ENCODE measurements around the gene PCDHGA4. TPM values are rescaled to one million over a fixed set of nuclear protein-coding genes. Genes with fewer than 3 reads are reported as not detected.
"Not testable (repeated sequence)": the region's sequence is repeated elsewhere in the genome, so short reads cannot be mapped to it uniquely, and the experiment has no call there.

The PCDHGA4 gene
- total RNA-seq, 1 experiment from 2014 or later = 0.07 TPM

DNA sequence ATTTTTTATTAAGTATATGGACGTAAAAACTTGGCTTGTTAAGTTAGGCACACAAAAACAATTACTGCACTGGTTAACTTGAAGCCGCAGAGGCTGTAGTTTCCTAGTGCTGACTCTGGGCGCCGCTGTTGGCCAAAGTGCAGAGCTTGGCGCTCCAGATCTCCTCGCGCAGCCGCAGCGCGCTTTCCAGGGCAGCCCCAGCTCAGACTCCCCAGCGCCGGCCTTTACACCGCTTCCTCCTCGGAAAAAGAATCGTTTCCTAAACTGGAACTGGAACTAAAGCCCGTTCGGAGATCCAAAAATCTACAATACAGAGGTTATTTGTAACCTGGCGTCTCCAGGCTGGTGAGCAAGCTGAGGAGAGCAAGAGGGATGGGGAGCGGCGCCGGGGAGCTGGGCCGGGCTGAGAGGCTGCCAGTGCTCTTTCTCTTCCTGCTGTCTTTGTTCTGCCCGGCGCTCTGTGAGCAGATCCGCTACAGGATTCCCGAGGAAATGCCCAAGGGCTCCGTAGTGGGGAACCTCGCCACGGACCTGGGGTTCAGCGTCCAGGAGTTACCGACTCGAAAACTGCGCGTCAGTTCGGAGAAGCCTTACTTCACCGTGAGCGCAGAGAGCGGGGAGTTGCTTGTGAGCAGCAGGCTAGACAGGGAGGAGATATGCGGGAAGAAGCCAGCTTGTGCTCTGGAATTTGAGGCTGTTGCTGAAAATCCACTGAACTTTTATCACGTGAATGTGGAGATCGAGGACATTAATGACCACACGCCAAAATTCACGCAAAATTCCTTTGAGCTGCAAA, 43.1 kb downstream of the PCDHGA4 start, which contains the start of gene PCDHGB5:
PCDHGB5 (plus strand) TSS at position 192 of the 796 bp plus-strand sequence; CDS start at position 373, 181 bp downstream.
- intact Hi-C loops (cut with micrococcal nuclease; ENCODE audit: unreplicated experiment); H3K27ac Mint-ChIP-seq (ENCODE audit: unreplicated experiment); H3K27me3 Mint-ChIP-seq (ENCODE audit: unreplicated experiment); H3K4me1 Mint-ChIP-seq (ENCODE audit: low read depth, unreplicated experiment); BruUV-seq (replicated peaks): not testable (repeated sequence)
- TF ChIP-seq, protein P1, sequence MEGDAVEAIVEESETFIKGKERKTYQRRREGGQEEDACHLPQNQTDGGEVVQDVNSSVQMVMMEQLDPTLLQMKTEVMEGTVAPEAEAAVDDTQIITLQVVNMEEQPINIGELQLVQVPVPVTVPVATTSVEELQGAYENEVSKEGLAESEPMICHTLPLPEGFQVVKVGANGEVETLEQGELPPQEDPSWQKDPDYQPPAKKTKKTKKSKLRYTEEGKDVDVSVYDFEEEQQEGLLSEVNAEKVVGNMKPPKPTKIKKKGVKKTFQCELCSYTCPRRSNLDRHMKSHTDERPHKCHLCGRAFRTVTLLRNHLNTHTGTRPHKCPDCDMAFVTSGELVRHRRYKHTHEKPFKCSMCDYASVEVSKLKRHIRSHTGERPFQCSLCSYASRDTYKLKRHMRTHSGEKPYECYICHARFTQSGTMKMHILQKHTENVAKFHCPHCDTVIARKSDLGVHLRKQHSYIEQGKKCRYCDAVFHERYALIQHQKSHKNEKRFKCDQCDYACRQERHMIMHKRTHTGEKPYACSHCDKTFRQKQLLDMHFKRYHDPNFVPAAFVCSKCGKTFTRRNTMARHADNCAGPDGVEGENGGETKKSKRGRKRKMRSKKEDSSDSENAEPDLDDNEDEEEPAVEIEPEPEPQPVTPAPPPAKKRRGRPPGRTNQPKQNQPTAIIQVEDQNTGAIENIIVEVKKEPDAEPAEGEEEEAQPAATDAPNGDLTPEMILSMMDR (IDR thresholded peaks at IDR 0.05; ENCODE audit: unreplicated experiment) = peak; percentile 67
- CTCF ChIA-PET = interaction anchor here (1.0 to 2.3 kb wide), 6 partner anchors 20 to 174 kb away, joined by 3 to 9 read pairs (median 6); partner anchors contain the start of genes PCDHB14 and PCDHGB7
- Mint-ChIP-seq H3K4me3 (ENCODE audit: low read depth, unreplicated experiment) (peak within 1 kb of the TSS; percentile 58), H3K9me3 (ENCODE audit: low read depth, unreplicated experiment) (peaks cover 11% of the 10 kb centered on the region), H3K36me3 (ENCODE audit: insufficient read depth, unreplicated experiment) (peaks cover 15% of the 10 kb centered on the region)
- peak; percentile 70 for DNase-seq

DNA sequence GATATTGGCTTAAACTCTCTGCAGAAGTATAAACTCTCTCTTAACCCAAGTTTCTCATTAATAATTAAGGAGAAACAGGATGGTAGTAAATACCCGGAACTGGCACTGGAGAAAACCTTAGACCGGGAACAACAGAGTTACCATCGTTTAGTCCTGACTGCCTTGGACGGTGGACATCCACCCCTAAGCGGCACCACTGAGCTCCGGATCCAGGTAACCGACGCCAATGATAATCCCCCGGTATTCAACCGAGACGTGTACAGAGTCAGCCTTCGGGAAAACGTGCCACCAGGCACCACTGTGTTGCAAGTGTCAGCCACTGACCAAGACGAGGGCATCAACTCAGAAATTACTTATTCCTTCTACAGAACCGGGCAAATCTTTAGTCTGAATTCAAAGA, 43.8 kb downstream of the PCDHGA4 start:
- CTCF ChIA-PET = no interaction called here
- intact Hi-C loops (cut with micrococcal nuclease; ENCODE audit: unreplicated experiment) = no loop called here
- peaks cover 11% of the 10 kb centered on the region for H3K9me3 Mint-ChIP-seq (ENCODE audit: low read depth, unreplicated experiment)

DNA sequence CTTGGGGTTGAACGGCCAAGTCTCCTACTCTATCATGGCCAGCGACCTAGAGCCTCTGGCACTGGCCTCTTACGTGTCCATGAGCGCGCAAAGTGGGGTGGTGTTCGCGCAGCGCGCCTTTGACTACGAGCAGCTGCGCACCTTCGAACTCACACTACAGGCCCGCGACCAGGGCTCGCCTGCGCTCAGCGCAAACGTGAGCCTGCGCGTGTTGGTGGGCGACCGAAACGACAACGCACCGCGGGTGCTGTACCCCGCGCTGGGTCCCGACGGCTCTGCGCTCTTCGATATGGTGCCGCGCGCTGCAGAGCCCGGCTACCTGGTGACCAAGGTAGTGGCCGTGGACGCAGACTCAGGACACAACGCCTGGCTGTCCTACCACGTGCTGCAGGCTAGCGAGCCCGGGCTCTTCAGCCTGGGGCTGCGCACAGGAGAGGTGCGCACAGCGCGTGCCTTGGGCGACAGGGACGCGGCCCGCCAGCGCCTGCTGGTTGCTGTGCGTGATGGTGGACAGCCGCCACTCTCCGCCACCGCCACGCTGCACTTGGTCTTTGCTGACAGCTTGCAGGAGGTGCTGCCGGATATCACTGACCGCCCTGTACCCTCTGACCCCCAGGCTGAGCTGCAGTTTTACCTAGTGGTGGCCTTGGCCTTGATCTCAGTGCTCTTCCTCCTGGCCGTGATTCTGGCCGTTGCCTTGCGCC, 44.9 kb downstream of the PCDHGA4 start:
- no peak overlapping the region for H3K4me3 Mint-ChIP-seq (ENCODE audit: low read depth, unreplicated experiment)
- BruUV-seq (replicated peaks) = no TSS peak
- no peak for DNase-seq
- H3K4me1 Mint-ChIP-seq (ENCODE audit: low read depth, unreplicated experiment) = peaks cover under 1% of the 10 kb centered on the region
- intact Hi-C loops (cut with micrococcal nuclease; ENCODE audit: unreplicated experiment) = loop anchor here (5.0 kb wide), 1 partner anchor 78 kb away; the partner anchor contains the start of gene PCDHGC3
- CTCF ChIA-PET = no interaction called here
- TF ChIP-seq, protein P1 (IDR thresholded peaks at IDR 0.05; ENCODE audit: unreplicated experiment) = no peak
- peaks cover 9% of the 10 kb centered on the region for H3K9me3 Mint-ChIP-seq (ENCODE audit: low read depth, unreplicated experiment)
- H3K36me3 Mint-ChIP-seq (ENCODE audit: insufficient read depth, unreplicated experiment) = peaks cover 24% of the 10 kb centered on the region
- no peak overlapping the region for H3K27ac Mint-ChIP-seq (ENCODE audit: unreplicated experiment)
- H3K27me3 Mint-ChIP-seq (ENCODE audit: unreplicated experiment) = no peaks in the 10 kb centered on the region

More for the DNA sequence above, 43.8 kb downstream of the PCDHGA4 start:
- TF ChIP-seq, protein P1 (IDR thresholded peaks at IDR 0.05; ENCODE audit: unreplicated experiment) = no peak
- Mint-ChIP-seq H3K4me3 (ENCODE audit: low read depth, unreplicated experiment) (no peak overlapping the region), H3K27ac (ENCODE audit: unreplicated experiment) (no peak overlapping the region), H3K36me3 (ENCODE audit: insufficient read depth, unreplicated experiment) (peaks cover 20% of the 10 kb centered on the region), H3K4me1 (ENCODE audit: low read depth, unreplicated experiment) (no peaks in the 10 kb centered on the region), H3K27me3 (ENCODE audit: unreplicated experiment) (no peaks in the 10 kb centered on the region)
- DNase-seq = no peak
- TSS peak; percentile 17 for BruUV-seq (replicated peaks)

DNA sequence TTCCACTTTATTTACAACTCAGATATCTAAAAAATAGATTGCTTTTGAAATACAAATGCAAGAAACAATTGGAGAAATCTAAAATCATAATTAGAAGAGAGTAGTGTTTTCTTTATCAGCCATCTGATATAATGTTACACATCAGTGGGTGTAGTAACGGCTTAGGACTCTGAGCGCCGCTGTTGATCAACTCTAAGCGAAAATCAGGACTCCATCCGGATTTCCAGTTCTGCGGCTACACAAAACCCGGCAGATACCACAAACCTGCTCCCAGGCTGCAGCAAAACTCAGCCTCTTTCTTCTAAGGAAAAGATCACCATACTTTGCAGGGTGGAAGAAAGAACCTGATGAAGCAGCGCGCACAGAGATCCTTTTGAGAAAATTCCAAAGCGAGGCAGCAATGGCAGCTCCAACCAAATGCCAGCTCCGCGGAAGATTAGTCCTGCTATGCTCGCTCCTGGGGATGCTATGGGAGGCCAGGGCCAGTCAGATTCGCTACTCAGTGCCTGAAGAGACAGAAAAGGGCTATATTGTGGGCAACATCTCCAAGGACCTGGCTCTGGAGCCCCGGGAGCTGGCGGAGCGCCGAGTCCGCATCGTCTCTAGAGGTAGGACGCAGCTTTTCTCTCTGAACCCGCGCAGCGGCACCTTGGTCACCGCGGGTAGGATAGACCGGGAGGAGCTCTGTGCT, 47.9 kb downstream of the PCDHGA4 start, which contains the start of gene PCDHGA9:
PCDHGA9 (plus strand) TSS at position 226 of the 691 bp plus-strand sequence; CDS start at position 401, 175 bp downstream.
- Mint-ChIP-seq H3K27me3 (ENCODE audit: unreplicated experiment) (no peaks in the 10 kb centered on the region), H3K9me3 (ENCODE audit: low read depth, unreplicated experiment) (peaks cover 11% of the 10 kb centered on the region), H3K27ac (ENCODE audit: unreplicated experiment) (peak within 1 kb of the TSS; percentile 68), H3K36me3 (ENCODE audit: insufficient read depth, unreplicated experiment) (peaks cover 31% of the 10 kb centered on the region), H3K4me3 (ENCODE audit: low read depth, unreplicated experiment) (peak within 1 kb of the TSS; percentile 95), H3K4me1 (ENCODE audit: low read depth, unreplicated experiment) (peaks cover 17% of the 10 kb centered on the region)
- CTCF ChIA-PET = interaction anchor here (0.9 to 1.9 kb wide), 11 partner anchors 15 to 617 kb away, joined by 3 to 22 read pairs (median 5); partner anchors contain the start of genes PCDHA1, PCDHB14, PCDHGB7 and PCDHGC3
- intact Hi-C loops (cut with micrococcal nuclease; ENCODE audit: unreplicated experiment) = loop anchor here (1.0 to 5.0 kb wide), 5 partner anchors 75 to 180 kb away; partner anchors contain the start of genes PCDHB14 and PCDHGC3
- peak; percentile 73 for DNase-seq
- TSS peak; percentile 40 for BruUV-seq (replicated peaks)
- TF ChIP-seq, protein P1 (IDR thresholded peaks at IDR 0.05; ENCODE audit: unreplicated experiment) = peak; percentile 83
